Panc1 (cell line): ENCODE results near the gene UBE2L3.

Source experiments
- POLR2AphosphoS5 ChIP-seq: IDR thresholded peaks from 2 replicates; pipeline ENCODE4 v1.6.1; 2012; ENCODE audit warnings: mild to moderate bottlenecking, low read depth, low read length, moderate library complexity
- SIN3A ChIP-seq: IDR thresholded peaks from 2 replicates; pipeline ENCODE4 v1.6.1; 2012; ENCODE audit warnings: low read depth, mild to moderate bottlenecking, low read length, moderate library complexity, borderline replicate concordance; ENCODE audit not compliant: insufficient read depth
- TCF7L2 ChIP-seq: IDR thresholded peaks from 2 replicates; pipeline ENCODE4 v1.6.1; 2011; ENCODE audit warnings: mild to moderate bottlenecking, low read depth, low read length, inconsistent platforms
- TF ChIP-seq, protein P1 (sequence below), 2 experiments: IDR thresholded peaks; 2 replicates each; pipeline ENCODE4 v1.6.1; 2011 to 2012; ENCODE audit warnings: low read depth in 2 of 2, control low read depth in 1 of 2, low read length in 1 of 2, mild to moderate bottlenecking in 1 of 2, moderate library complexity in 1 of 2; ENCODE audit not compliant: insufficient read depth in 1 of 2
- TF ChIP-seq, protein P2 (sequence below): fragments of 450-650 bp; IDR thresholded peaks from 2 replicates; pipeline ENCODE4 v1.5.1; 2017; ENCODE audit warnings: mild to moderate bottlenecking

DNA sequence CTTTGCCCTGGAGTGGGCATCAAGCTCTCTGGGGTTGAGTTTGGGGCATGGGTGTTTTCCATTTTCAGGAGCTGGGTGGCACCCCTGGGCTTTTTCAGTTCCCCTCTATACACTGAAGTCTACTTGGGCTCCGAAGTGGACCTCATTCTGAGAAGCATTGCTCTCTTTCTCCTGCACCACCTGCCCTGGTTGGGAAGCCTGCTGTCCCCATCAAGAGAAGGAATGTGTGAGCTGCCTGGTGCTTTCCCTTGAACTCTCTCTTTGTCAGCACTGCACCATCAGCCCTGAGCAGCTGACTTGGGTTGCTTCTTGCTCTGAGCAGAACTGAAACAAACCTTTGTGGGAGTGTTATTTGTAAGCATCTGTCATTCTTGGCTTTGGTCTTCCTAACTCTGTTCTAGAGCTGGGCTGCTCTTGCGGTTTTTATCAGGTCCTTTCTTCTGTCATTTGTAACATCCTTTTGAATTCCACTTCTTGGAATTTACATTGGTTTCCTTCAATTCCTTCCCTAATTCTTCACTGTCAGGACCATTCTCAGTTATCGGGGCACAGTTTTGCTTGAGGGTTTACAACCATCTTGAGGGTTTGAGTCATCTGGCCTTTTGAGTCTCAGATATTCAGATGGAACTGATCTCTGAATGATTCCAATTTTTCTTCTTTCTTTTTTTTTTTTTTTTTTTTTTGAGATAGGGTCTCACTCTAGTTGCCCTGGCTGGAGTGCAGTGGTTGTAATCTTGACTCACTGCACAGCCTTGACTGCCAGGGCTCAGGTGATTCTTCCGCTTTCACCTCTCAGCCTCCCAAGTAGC is 20.5 kb downstream of the UBE2L3 start:
- TF ChIP-seq, protein P1, sequence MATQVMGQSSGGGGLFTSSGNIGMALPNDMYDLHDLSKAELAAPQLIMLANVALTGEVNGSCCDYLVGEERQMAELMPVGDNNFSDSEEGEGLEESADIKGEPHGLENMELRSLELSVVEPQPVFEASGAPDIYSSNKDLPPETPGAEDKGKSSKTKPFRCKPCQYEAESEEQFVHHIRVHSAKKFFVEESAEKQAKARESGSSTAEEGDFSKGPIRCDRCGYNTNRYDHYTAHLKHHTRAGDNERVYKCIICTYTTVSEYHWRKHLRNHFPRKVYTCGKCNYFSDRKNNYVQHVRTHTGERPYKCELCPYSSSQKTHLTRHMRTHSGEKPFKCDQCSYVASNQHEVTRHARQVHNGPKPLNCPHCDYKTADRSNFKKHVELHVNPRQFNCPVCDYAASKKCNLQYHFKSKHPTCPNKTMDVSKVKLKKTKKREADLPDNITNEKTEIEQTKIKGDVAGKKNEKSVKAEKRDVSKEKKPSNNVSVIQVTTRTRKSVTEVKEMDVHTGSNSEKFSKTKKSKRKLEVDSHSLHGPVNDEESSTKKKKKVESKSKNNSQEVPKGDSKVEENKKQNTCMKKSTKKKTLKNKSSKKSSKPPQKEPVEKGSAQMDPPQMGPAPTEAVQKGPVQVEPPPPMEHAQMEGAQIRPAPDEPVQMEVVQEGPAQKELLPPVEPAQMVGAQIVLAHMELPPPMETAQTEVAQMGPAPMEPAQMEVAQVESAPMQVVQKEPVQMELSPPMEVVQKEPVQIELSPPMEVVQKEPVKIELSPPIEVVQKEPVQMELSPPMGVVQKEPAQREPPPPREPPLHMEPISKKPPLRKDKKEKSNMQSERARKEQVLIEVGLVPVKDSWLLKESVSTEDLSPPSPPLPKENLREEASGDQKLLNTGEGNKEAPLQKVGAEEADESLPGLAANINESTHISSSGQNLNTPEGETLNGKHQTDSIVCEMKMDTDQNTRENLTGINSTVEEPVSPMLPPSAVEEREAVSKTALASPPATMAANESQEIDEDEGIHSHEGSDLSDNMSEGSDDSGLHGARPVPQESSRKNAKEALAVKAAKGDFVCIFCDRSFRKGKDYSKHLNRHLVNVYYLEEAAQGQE (IDR thresholded peaks at IDR 0.05; ENCODE audit: insufficient read depth in 1 of 2, low read depth in 2 of 2, low read length in 1 of 2) = no peak
- TF ChIP-seq, protein P2, sequence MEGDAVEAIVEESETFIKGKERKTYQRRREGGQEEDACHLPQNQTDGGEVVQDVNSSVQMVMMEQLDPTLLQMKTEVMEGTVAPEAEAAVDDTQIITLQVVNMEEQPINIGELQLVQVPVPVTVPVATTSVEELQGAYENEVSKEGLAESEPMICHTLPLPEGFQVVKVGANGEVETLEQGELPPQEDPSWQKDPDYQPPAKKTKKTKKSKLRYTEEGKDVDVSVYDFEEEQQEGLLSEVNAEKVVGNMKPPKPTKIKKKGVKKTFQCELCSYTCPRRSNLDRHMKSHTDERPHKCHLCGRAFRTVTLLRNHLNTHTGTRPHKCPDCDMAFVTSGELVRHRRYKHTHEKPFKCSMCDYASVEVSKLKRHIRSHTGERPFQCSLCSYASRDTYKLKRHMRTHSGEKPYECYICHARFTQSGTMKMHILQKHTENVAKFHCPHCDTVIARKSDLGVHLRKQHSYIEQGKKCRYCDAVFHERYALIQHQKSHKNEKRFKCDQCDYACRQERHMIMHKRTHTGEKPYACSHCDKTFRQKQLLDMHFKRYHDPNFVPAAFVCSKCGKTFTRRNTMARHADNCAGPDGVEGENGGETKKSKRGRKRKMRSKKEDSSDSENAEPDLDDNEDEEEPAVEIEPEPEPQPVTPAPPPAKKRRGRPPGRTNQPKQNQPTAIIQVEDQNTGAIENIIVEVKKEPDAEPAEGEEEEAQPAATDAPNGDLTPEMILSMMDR = no peak
- no peak for TF ChIP-seq SIN3A
- no peak for TF ChIP-seq TCF7L2
- no peak for TF ChIP-seq POLR2AphosphoS5
